HCT116 (cell line): Measurements from ENCODE around the gene HORMAD1.

Experiments
- CEBPB ChIP-seq: IDR thresholded peaks from 2 replicates; pipeline ENCODE4 v1.6.1; 2012; ENCODE audit warnings: low read depth
- CTCF ChIP-seq, 3 experiments: fragments of 200-600 bp in 1 of 3; sonication (generic) in 1 of 3; IDR thresholded peaks in 2 of 3; conservative IDR thresholded peaks in 1 of 3; 2 replicates each; pipeline ENCODE4 v1.5.1; 2012 to 2017; ENCODE audit warnings: low read depth in 2 of 3, low read length in 2 of 3, antibody characterized with exemption in 1 of 3, borderline replicate concordance in 1 of 3, control low read depth in 1 of 3, mild to moderate bottlenecking in 1 of 3, mixed read lengths in 1 of 3, mixed run types in 1 of 3, moderate library complexity in 1 of 3; ENCODE audit not compliant: insufficient read depth in 1 of 3
- EZH2phosphoT487 ChIP-seq: fragments of 200-600 bp; IDR thresholded peaks from 2 replicates; pipeline ENCODE4 v1.6.1; 2018; ENCODE audit warnings: antibody characterized with exemption, borderline replicate concordance
- POLR2A ChIP-seq: IDR thresholded peaks from 2 replicates; pipeline ENCODE4 v1.7.0; 2011; ENCODE audit warnings: borderline replicate concordance; ENCODE audit not compliant: insufficient read depth, insufficient read length; ENCODE audit errors: extremely low read depth
- POLR2AphosphoS5 ChIP-seq: IDR thresholded peaks from 2 replicates; pipeline ENCODE4 v1.6.1; 2011; ENCODE audit warnings: mild to moderate bottlenecking, low read depth, low read length, moderate library complexity

GRCh38 chr1:150763018-150763417 lies 42.3 kb upstream of the HORMAD1 start:
- TF ChIP-seq CTCF (IDR thresholded peaks at IDR 0.05 in 2 of 3, conservative IDR thresholded peaks at IDR 0.05 in 1 of 3; ENCODE audit: borderline replicate concordance in 1 of 3, insufficient read depth in 1 of 3, low read depth in 2 of 3, low read length in 2 of 3): no peak
- no peak for TF ChIP-seq CEBPB
- TF ChIP-seq POLR2AphosphoS5: no peak
- TF ChIP-seq EZH2phosphoT487: no peak
- TF ChIP-seq POLR2A: no peak
